RPMI7951 (cell line): Measurements from ENCODE around the gene MPO. TPM values are rescaled to one million over a fixed set of nuclear protein-coding genes. Genes with fewer than 3 reads are reported as not detected.
A peak's percentile ranks its signal among the peaks of the same experiment; 100 is the strongest.

ENCODE experiments used
- DNase-seq: peaks from one replicate; pipeline ENCODE4 v3.0.0-alpha.2; 2012; ENCODE audit warnings: low read depth
- total RNA-seq: library from RNA; depleted of rRNA; stranded (reverse); fragments of >200 nt; shearing (Covaris generic); gene quantifications from 2 replicates; pipeline ENCODE4 v1.2.3, GENCODE V29; 2014

MPO gene
- total RNA-seq, 1 experiment from 2014 or later: 0.12 TPM

DNA sequence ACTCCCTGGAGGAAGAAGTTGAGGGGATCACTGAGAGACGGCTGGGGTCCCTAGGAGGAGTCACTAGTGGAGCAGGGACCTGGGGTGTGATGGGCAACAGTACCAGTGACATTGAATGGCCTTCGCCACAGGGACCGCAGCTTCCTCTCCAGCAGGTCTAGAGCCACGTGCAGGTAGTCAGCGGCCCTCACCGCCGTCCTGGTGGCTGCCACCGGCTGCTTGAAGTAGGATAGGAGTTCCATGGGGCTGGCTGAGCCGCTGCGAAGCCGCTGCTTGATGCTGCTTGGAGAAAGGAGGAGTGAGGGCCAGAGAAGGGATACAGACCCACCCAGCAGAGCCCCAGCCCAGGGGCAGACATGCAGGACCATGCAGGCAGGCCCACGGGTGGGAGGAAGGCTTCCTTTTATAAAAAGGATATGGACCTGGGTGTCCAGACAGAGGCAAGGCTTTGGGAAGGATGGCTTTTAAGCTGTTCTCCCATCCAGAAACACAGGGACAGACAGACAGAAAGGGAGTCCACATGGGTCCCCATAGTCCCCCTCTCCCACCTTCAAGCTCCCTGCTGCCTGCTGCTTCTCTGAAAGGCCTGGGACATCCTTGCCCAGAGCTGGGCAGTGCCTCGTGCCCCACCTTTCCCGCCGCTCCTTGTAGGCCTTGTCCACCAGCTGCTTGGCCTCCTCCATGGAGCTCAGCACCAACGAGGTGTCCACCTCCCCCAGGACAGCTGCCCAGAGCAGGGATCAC, 827 bp downstream of the MPO start:
- no peak for DNase-seq

DNA sequence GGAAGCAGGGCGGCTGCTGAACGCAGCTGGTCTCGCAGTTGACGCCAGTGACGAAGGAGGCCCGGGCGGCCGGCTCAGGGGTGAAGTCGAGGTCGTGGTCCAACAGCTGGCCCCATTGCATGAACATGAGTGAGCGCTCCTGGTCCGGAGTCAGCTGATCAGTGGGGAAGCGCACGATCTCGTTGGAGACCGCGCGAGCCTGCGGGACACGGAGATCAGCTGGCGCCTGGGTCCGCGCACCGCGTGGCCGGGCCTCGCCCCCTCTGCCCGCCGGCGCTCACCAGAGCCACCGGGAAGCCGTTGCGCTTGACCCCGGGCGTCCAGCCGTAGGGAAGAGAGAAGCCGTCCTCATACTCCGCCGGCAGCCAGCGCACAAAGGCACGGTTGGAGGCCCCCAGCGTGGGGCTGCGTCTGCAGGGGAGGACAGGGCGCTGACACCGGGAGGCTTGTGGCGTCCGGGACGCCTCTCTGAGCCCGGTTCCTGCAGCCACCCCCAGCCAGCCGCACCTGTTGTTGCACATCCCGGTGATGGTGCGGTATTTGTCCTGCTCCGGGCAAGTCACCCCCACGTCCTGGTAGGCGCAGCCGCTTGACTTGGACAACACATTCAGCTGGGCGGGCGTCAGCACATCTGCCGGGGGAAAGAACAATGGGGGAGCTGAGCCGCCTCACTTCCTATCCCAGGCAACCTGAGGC, 1.6 kb downstream of the MPO start:
- DNase-seq: peak; percentile 28

DNA sequence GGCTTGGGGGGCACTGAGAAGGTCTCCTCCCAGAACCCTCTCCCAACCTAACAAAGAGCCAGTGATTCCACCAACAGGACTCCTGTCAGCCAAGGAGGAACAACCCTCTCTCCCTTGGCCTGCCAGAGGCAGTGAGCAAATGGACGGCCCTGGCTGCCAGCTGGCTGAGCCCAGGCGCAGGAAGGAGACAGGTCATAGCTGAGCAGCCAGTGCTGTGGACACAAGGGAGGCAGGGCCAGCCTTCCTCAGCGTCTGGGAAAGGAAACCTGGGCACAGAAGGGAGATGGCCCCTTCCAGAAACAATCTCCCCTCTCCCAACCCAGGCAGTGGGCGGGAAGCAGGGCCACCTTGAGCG, 2.1 kb downstream of the MPO start:
- DNase-seq: peak; percentile 4

DNA sequence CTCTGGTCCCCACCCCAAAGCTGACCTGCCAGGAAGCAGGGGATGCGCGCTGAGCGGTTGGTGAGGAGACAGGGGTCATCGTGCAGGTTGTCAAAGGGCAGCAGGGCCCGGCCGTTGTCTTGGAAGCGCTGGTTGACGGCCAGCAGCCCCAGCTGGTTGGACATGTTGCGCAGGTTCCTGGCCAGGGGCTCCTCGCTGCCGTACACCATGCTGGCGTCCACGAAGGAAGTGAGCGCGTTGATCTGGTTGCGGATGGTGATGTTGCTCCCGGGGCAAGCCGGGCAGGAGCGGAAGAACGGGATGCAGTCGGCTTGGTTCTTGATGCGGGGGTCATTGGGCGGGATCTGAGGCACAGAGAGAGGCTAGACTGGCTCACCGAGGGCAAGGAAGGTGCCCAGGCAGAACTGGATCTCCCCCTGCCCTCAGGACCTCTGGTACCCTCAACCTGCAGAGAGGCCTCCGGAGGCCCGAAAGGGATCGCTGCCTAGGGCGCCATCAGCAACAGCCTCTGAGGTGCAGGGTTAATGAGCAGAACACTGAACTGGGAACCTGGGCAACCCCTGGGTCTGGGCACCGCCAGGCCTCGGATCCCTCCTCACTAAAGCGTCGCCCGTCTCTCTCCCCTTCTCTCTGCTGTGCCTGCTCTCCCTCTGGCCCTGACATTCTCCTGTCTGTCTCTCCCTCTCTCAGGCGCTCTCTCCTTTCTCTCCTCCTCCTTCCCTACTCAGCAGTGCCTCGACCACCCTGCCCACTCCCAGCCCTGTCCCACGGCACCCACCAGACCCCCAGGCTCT, 2.7 kb downstream of the MPO start:
- DNase-seq: no peak

DNA sequence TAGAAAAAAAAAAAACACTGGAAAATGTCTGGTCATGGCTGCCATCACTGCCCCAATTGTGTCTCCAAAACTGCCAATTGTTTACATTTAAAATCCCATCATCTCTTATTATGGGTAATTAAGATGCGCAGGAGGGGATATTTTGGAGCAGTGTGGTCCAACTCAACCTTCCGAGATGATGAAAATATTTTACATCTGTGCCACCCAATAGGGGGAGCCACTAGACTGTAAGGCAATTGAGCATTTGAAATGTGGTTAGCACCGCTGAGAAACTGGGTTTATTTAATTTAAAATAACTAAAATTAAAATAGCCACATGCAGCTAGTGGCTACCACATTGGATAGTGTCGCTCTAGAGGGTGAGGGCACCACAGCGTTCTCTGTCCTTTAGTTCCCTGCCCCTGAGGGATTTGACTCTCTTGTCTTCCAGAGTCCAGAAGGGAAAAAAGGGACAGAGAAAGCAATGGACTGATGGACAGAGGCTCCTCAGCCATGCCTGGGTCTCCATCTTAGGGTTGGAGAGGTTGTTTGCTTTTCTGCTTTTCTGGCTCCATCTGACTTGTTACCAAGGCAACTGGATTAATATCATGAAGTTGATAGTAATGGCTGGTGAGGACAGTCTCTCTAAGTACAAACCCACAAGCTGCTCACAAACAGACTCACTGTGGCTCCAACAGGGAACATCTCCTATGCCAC, 3.5 kb downstream of the MPO start:
- no peak for DNase-seq

DNA sequence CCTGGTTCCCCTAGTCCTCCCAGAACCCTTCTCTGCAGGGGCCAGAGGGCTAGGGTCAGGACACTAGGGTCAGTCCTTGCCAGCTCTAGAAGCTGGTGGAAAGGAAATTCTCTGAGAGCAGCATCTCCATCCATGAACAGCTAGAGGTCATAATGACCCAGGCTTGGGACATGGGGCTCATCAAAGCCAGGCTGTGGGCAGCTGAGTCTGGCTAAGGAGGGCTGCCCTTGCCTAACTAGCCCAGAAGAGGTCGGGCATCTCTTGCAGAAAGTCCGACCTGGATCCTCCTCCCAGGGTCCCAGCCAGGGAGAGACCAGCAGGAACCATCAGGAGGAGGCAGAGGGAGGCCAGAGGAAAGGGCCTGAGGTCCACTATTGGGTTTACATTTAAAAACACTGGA, 4.3 kb downstream of the MPO start:
- DNase-seq: no peak

DNA sequence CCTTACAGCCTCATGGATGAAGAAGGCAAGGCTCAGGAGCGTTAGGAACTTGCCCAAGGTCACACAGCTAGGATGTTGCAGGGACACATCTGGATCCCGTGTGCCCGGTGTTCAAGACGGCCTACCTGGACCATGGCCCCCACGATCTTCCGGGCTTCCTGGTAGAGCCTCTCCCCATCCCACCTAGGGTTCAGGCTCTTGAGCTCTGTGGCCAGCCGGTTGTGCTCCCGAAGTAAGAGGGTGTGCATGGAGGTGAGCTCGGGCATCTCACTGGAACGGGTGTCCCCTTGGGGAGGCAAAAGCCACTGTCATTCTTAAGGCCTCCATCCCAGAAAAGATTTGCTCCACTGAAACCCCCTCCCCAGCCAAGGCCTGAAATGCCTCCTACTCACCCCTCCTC, 5.3 kb downstream of the MPO start:
- no peak for DNase-seq

DNA sequence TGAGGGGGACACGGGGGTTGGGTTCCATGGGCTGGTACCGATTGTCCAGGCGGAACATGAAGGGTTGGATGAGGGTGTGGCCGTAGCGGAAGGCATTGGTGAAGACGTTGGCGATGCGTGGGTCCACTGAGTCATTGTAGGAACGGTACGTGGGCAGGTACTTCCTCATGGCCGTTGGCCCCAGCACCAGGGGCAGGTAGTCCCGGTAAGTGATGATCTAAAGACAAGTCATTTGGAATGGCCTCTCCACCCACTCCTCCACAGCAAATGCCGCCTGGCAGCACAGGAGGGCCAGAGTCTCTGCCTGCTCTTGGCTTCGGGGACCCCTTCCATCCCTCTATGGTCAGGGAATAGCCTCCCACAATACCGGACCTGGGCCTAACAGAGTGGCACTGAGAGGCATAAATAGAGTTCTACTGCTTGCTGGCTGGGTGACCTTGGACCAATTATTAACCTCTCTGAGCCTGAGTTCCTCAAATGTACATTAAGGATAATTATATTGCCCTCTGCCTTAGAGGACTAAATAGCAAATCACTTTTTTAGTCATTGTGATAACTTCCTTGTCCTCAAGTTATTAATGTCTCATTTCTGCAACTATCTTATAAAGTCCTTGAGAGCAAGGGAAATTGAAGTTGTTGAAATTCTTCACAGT, 7.2 kb downstream of the MPO start:
- DNase-seq: no peak

DNA sequence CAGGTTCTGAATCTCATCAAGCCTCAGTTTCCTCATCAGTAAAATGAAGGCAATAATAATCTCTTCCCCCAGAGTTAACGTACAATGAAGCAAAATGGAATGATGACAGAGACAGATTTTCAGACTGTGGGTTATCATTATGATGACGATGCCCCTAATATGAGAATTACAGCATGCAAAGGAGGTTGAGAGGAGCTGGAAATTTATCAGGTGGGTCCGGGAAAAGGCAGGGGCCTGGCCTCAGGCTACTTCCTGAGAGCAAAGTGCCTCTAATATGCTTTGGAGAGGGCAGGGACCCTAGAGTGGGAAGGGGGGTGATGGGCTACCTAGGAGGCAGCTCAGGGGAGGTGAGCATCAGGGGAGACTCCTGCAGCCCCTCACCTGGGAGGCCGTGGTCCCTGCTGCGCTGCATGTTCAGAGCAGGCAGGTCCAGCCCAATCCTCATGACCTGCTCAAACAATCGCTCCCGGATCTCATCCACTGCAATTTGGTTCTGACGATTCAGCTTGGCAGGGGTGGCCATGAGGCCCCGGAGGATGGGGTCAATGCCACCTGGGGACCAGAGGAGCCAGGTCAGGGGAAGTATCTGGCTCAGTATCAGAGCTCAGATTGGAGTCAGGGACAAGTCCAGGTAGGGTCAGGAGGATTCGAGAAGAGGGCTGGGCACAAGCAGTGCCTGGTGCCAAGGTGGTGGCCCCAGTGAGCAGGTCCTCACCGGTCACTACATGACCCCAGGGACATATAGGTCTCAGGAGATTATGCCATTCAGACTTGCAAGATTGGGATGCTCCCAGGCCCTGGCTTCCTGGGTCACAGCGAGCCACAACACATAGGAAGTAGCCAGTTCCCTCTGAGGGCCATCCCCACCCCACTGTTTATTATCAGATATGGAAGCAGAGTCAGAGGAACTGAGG, 8.1 kb downstream of the MPO start:
- no peak for DNase-seq

DNA sequence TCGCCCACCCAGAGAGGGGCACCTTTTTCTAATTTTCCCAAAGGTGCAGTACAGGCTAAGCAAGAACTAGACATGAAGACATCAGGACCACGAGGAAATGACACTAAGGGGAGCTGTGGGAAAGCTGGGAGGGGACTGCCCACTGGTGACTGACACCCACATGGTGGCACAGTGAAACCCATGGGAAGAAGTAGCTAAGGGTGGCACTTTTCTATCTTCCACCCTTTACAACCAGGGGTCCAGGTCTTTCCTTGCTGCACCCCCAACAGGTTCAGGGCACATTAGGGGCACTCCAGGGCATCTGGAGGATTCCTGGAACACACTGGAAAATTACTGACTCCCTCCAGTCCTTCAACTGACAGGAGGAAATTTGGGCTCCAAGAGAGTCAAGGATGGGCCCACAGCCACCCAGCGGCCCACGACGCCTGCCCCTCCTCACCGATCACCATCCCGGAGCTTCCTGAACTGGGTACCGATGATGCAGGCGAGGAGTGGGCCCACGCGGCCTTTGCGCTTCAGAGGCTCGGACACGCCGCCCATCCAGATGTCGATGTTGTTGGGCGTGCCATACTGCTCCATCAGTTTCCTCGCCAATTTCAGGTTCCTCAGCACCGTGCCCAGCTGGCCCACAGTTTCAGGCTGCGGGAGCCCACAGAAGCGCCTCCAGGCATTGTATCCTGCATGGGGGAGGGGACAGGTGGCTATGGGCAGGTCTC, 9.4 kb downstream of the MPO start:
- no peak for DNase-seq

DNA sequence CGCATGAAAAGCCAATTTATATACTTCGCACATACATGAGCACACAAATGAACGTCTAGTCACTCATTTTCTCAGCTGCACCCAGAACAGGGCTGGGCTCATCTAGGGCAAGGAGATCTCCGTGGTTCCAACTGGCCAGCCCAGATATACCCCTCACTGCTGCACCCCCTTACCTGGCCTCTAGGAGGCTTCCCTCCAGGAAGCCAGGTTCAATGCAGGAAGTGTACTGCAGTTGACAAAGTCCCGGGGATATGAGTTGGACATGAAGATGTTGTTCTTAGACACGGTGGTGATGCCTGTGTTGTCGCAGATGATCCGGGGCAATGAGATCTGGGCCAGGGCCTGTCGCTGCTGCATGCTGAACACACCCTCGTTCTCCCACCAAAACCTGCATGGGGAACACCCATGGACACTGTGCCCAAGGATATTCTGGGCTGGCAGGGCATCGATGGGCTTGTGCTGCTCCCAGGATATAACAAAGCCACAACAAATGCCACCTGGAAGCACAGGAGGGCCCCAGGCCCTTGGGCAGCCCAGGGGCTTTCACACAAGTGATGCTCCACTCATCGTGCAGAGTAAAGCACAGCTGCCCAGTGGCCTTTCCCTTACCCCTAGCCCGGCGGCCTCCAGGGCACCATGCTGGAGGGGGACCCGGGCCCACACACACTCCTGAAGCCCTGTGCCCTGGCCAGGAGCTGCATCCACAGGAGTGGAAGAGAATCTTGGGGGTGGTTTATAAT, 10.1 kb downstream of the MPO start:
- no peak for DNase-seq

DNA sequence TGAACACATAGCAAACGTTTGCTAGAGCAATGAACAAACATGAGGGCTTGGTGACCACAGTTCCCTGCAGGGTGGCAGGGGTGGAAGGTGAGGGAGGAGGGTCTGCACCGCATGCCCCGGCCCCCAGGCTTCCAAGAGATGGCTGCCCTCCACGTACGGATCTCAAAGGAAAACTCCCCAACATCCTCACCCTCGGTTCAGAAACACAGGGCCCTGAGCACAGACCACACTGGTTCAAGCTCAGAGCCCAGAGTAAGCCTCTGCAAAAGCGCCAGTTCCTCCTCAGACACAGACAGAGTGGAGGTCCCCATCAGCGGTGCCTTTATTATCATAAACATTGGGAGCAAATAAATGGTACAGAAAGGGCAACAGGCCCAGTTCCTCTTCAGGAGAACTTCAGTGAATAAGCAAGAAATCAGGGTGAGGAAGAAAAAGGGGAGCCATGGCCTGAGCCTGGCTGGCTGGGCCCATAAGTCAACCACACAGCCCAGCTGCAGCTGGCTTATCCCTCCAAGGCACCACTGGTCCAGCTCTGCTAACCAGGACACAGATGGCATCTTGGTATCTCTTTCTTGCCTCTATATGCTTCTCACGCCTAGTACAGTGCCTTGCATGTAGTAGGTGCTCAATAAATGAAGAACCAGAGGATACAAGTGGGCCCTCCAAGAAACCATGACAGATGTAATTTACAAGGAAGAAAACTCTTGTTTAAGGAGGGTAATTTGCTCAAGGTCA, 11.0 kb downstream of the MPO start:
- DNase-seq: no peak

DNA sequence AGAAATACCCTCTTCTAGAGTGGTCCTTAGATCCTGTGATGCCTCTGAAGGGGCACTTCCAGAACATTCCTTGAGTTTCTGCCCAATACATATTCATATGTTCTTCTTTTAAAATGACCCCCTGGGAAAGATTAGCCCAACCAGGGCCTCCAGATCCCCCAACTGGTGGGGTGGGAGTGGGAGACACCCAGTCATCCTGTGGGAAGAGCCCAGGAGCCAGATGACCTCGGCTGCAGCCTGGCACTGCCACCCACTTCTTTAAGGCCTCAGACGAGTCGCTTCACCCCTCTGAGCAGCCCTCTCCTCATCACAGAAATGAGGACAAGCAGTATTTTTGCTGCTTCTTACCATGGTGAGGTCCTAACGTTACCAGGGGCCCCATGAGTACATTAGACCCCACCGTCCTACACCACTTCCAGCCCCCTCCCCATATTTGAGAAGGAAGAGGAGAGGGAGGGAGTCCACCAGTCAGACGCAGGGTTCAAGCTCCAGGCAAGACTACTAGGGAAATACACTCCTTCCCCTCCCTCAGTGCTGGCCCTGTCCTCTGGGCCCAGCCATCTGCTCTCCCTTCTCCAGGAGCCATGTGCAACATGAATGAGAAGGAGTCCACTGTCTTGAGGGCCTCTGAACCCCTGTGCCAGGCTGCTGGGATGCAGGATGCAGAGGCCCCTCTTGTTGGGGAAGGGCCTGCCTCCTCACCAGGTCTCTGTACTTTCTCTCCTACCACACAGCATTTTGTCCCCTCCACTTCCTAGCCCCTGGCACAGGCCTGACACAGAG, 11.8 kb downstream of the MPO start:
- DNase-seq: no peak

DNA sequence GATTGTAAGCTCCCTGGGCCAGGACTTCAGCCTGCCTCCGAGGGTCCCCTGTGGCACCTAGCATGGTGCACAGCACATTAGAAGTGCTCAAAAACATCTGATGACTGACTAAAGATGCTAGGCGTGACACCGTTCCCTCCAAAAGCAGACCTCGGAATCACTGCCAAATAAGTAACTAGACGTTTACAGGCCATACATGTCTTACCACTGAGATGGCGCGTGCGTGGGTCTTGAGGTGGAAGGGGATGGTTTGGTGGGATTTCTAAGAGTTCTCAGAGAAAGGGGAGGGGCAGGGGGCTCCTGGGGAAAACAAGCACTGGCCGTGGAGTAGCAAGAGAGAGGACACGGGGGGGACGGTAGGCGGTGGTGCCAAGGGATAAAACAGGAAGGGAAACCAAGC, 12.4 kb downstream of the MPO start:
- no peak for DNase-seq

DNA sequence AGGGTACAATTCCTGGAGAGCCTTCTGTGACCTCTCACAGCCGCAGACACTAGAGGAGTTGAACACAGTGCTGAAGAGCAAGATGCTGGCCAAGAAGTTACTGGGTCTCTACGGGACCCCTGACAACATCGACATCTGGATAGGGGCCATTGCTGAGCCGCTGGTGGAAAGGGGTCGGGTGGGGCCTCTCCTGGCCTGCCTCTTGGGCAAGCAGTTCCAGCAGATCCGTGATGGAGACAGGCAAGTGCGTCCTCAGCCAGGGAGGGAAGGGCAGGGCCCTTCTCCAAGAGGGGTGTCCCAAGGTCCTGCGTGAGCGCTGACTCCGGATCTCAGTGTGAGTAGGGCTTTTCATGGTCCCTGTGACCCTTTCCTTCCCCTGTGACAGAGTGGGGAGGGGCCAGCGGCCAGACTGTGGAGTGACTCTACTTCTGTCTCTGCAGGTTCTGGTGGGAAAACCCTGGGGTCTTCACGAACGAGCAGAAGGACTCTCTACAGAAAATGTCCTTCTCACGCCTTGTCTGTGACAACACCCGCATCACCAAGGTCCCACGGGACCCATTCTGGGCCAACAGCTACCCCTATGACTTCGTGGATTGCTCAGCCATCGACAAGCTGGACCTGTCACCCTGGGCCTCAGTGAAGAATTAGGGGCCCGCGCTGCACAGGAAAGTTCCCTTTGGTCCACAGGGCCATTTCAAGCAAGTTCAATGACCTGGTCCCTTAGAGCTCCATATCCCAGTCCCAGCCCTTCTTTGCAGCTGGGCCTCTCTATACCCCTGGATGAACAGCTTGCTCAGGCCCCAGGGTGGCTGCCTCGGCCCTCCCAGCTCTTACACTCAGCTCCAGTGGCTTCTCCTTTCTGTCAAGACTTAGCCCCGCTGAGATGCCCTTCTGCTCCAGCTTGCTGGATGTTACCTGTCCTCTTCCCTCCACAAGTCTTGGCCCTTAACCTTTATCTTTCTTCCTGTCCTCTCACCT, 13.1 kb downstream of the MPO start:
- no peak for DNase-seq
